Inferior parietal cortex (tissue), 1 donor: ENCODE results near the gene HYCC2.
A peak's percentile ranks its signal among the peaks of the same experiment; 100 is the strongest.
"Not testable (repeated sequence)": the region's sequence is repeated elsewhere in the genome, so short reads cannot be mapped to it uniquely, and the experiment has no call there.

Experiments
- DNase-seq: peaks from one replicate; pipeline ENCODE4 v3.0.0-alpha.2; 2016; ENCODE audit errors: extremely low spot score

HYCC2 gene

GRCh38 chr2:201072201-201072530, 695 bp upstream of the HYCC2 start:
- no peak for DNase-seq

- peak; percentile 38 for DNase-seq
Measured at GRCh38 chr2:201070948-201071478, 458 bp downstream of the HYCC2 start.

GRCh38 chr2:201064797-201065329, 6.6 kb downstream of the HYCC2 start:
- DNase-seq = no peak

- DNase-seq = not testable (repeated sequence)
Measured at GRCh38 chr2:201063516-201063915, 8.0 kb downstream of the HYCC2 start.

- no peak for DNase-seq
Measured at GRCh38 chr2:201059961-201060755, 11.3 kb downstream of the HYCC2 start.

GRCh38 chr2:201058914-201059313, 12.6 kb downstream of the HYCC2 start:
- DNase-seq = no peak

GRCh38 chr2:201057715-201058248, 13.7 kb downstream of the HYCC2 start:
- no peak for DNase-seq

GRCh38 chr2:201057087-201057521, 14.4 kb downstream of the HYCC2 start:
- no peak for DNase-seq

GRCh38 chr2:201049455-201049854, 22.0 kb downstream of the HYCC2 start:
- DNase-seq = no peak

- DNase-seq = no peak
Measured at GRCh38 chr2:201046881-201047280, 24.6 kb downstream of the HYCC2 start.

GRCh38 chr2:201043050-201043449, 28.4 kb downstream of the HYCC2 start:
- DNase-seq = not testable (repeated sequence)

- DNase-seq = not testable (repeated sequence)
Measured at GRCh38 chr2:201042451-201042850, 29.0 kb downstream of the HYCC2 start.

GRCh38 chr2:201040867-201041628, 30.4 kb downstream of the HYCC2 start:
- no peak for DNase-seq

- DNase-seq = no peak
Measured at GRCh38 chr2:201038855-201039254, 32.6 kb downstream of the HYCC2 start.

- DNase-seq = not testable (repeated sequence)
Measured at GRCh38 chr2:201038361-201038760, 33.1 kb downstream of the HYCC2 start.

GRCh38 chr2:201034355-201034754, 37.1 kb downstream of the HYCC2 start:
- DNase-seq = not testable (repeated sequence)

- DNase-seq = no peak
Measured at GRCh38 chr2:201024518-201024917, 47.0 kb downstream of the HYCC2 start.

GRCh38 chr2:201021914-201022313, 49.6 kb downstream of the HYCC2 start:
- no peak for DNase-seq
